ENCODE measurements around the gene SLC35A1.

The SLC35A1 gene

DNA sequence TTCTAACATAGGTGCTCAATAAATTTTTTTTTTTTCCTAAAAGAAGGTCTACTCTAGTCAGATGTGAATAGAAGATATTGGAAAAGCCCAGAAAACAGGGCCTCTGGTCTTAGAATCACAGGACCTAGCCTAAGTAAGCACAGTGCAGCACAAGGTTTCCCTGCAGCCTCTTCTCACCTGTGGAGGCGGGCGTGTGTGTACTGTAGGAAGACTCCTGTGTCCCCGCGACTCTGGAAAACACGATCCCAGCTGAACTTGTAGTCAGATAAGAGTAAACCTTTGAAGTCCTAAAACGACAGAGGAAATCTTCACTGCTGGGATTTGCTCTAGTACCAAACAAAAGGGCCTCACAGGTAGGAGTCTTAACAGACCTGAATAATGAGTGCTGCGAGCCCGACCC lies 45.7 kb downstream of the SLC35A1 start:
- H3K36me3 ChIP-seq (ENCODE audit: control insufficient read depth, low read length) = peaks cover 71% of the 10 kb centered on the region

DNA sequence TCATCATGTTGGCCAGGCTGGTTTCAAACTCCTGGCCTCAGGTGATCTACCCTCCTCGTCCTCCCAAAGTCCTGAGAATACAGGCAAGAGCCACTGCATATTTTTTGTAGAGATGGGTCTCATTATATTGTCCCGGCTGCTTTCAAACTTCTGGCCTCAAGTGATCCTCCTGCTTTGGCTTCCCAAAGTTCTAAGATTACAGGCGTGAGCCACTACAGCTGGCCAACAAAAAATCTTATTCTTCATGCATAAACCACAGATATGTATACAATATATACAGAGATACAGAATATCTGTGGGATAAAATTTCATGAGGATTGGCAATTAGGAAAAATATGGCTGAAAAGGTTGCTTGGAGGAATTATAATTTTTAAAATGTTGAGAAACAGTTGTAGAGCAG lies 49.9 kb downstream of the SLC35A1 start:
- Histone ChIP-seq H3K4me3 (ENCODE audit: low read length) (no peak overlapping the region), H4K20me1 (ENCODE audit: control insufficient read depth, insufficient read depth, low read depth, low read length) (no peaks in the 10 kb centered on the region), H3K4me1 (ENCODE audit: control insufficient read depth, low read length) (no peaks in the 10 kb centered on the region), H3F3A (ENCODE audit: control insufficient read depth, insufficient read depth) (no peaks in the 10 kb centered on the region), H3K27ac (ENCODE audit: low read depth, low read length) (no peak overlapping the region), H3K9me3 (ENCODE audit: control insufficient read depth, insufficient read depth, low read length) (no peaks in the 10 kb centered on the region), H3K9me2 (replicated peaks; ENCODE audit: control insufficient read depth, low read length) (no peaks in the 10 kb centered on the region), H3K27me3 (ENCODE audit: control insufficient read depth, low read length) (no peaks in the 10 kb centered on the region), H3K79me2 (ENCODE audit: control insufficient read depth, low read length) (no peaks in the 10 kb centered on the region), H3K4me2 (ENCODE audit: low read length) (no peak overlapping the region), H3K36me3 (ENCODE audit: control insufficient read depth, low read length) (peaks cover 58% of the 10 kb centered on the region)
- TF ChIP-seq, protein P1, sequence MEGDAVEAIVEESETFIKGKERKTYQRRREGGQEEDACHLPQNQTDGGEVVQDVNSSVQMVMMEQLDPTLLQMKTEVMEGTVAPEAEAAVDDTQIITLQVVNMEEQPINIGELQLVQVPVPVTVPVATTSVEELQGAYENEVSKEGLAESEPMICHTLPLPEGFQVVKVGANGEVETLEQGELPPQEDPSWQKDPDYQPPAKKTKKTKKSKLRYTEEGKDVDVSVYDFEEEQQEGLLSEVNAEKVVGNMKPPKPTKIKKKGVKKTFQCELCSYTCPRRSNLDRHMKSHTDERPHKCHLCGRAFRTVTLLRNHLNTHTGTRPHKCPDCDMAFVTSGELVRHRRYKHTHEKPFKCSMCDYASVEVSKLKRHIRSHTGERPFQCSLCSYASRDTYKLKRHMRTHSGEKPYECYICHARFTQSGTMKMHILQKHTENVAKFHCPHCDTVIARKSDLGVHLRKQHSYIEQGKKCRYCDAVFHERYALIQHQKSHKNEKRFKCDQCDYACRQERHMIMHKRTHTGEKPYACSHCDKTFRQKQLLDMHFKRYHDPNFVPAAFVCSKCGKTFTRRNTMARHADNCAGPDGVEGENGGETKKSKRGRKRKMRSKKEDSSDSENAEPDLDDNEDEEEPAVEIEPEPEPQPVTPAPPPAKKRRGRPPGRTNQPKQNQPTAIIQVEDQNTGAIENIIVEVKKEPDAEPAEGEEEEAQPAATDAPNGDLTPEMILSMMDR (IDR thresholded peaks at IDR 0.05; ENCODE audit: low read depth, low read length, poor library complexity, severe bottlenecking) = no peak
- no peak for TF ChIP-seq EZH2phosphoT487 (IDR thresholded peaks at IDR 0.05; ENCODE audit: borderline replicate concordance, low read length)

More for the DNA sequence above, 45.7 kb downstream of the SLC35A1 start:
- TF ChIP-seq, protein P1 (IDR thresholded peaks at IDR 0.05; ENCODE audit: low read depth, low read length, poor library complexity, severe bottlenecking) = no peak
- TF ChIP-seq EZH2phosphoT487 (IDR thresholded peaks at IDR 0.05; ENCODE audit: borderline replicate concordance, low read length) = no peak
- Histone ChIP-seq H3K9me3 (ENCODE audit: control insufficient read depth, insufficient read depth, low read length) (no peaks in the 10 kb centered on the region), H3K4me1 (ENCODE audit: control insufficient read depth, low read length) (peaks cover 11% of the 10 kb centered on the region), H3K79me2 (ENCODE audit: control insufficient read depth, low read length) (no peaks in the 10 kb centered on the region), H3K4me3 (ENCODE audit: low read length) (no peak overlapping the region), H4K20me1 (ENCODE audit: control insufficient read depth, insufficient read depth, low read depth, low read length) (no peaks in the 10 kb centered on the region), H3K4me2 (ENCODE audit: low read length) (no peak overlapping the region), H3K27ac (ENCODE audit: low read depth, low read length) (no peak overlapping the region), H3F3A (ENCODE audit: control insufficient read depth, insufficient read depth) (no peaks in the 10 kb centered on the region), H3K27me3 (ENCODE audit: control insufficient read depth, low read length) (no peaks in the 10 kb centered on the region), H3K9me2 (replicated peaks; ENCODE audit: control insufficient read depth, low read length) (no peaks in the 10 kb centered on the region)

DNA sequence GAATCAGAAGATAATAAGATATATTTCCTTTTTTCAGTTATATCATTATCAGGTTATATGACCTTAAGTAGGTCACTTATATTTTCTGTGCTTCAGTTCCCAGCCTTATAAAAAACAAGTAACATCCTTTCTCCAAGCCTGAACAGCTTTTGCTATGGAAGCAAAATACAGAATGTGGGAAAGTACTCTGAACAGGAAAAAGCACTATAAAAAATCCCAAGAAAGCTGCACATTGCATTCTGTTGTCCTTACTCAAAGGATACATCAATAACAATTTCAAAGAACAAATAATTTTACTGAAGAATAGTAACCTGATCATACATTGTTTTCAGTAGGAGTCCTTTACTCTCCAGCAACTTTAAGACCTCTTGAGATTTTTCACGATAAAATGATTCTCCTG lies 56.4 kb downstream of the SLC35A1 start:
- H3K9me2 ChIP-seq (replicated peaks; ENCODE audit: control insufficient read depth, low read length) = no peaks in the 10 kb centered on the region
- no peaks in the 10 kb centered on the region for H3F3A ChIP-seq (ENCODE audit: control insufficient read depth, insufficient read depth)
- no peak overlapping the region for H3K4me2 ChIP-seq (ENCODE audit: low read length)
- no peaks in the 10 kb centered on the region for H3K27me3 ChIP-seq (ENCODE audit: control insufficient read depth, low read length)
- peaks cover 60% of the 10 kb centered on the region for H3K36me3 ChIP-seq (ENCODE audit: control insufficient read depth, low read length)
- TF ChIP-seq EZH2phosphoT487 (IDR thresholded peaks at IDR 0.05; ENCODE audit: borderline replicate concordance, low read length) = no peak
- TF ChIP-seq, protein P1 (IDR thresholded peaks at IDR 0.05; ENCODE audit: low read depth, low read length, poor library complexity, severe bottlenecking) = no peak
- no peak overlapping the region for H3K4me3 ChIP-seq (ENCODE audit: low read length)
- no peaks in the 10 kb centered on the region for H3K79me2 ChIP-seq (ENCODE audit: control insufficient read depth, low read length)
- no peaks in the 10 kb centered on the region for H4K20me1 ChIP-seq (ENCODE audit: control insufficient read depth, insufficient read depth, low read depth, low read length)
- H3K27ac ChIP-seq (ENCODE audit: low read depth, low read length) = no peak overlapping the region
- no peaks in the 10 kb centered on the region for H3K9me3 ChIP-seq (ENCODE audit: control insufficient read depth, insufficient read depth, low read length)
- no peaks in the 10 kb centered on the region for H3K4me1 ChIP-seq (ENCODE audit: control insufficient read depth, low read length)
